Astrocyte (in vitro differentiated cells and primary cell): ENCODE measurements around the gene MAST1.

ENCODE experiments used
- EZH2 ChIP-seq: IDR thresholded peaks from 2 replicates; pipeline ENCODE4 v1.6.1; 2012; ENCODE audit warnings: mild to moderate bottlenecking, low read length, inconsistent platforms; ENCODE audit not compliant: insufficient read depth
- TF ChIP-seq, protein P1 (sequence below): IDR thresholded peaks from 2 replicates; pipeline ENCODE4 v1.5.1; 2011; ENCODE audit warnings: low read depth, mild to moderate bottlenecking, inconsistent platforms, low read length, moderate library complexity; ENCODE audit not compliant: insufficient read depth

DNA sequence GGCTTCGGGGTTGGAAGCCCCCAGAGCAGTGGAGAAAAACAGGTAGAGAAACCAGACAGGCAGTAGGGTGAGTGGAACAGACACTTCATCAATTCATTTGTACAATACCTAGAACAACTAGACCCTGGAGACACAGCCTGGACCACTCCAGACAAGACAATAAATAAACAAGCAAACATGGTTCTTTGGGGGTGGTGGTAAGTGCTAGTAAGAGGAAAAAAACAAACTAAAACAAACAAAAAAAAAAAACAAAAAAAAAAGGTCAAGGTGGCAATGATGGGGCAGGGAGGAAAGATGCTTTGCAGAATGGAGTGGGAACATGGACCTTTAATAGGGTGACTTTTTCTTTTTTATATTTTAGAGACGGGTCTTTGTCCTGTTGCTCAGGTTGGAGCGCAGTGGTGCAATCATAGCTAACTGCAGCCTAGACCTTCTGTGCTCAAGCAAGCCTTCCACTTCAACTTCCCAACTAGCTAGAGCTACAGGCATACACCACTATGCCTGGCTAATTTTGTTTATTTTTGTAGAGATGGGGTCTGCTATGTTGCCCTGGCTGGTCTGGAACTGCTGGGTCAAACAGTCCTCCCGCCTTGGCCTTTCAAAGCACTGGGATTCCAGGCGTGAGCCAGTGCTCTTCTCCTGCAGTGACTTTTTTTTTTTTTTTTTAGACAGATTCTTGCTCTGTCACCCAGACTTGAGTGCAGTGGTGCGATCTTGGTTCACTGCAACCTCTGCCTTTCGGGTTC lies 43.9 kb upstream of the MAST1 start:
- TF ChIP-seq, protein P1, sequence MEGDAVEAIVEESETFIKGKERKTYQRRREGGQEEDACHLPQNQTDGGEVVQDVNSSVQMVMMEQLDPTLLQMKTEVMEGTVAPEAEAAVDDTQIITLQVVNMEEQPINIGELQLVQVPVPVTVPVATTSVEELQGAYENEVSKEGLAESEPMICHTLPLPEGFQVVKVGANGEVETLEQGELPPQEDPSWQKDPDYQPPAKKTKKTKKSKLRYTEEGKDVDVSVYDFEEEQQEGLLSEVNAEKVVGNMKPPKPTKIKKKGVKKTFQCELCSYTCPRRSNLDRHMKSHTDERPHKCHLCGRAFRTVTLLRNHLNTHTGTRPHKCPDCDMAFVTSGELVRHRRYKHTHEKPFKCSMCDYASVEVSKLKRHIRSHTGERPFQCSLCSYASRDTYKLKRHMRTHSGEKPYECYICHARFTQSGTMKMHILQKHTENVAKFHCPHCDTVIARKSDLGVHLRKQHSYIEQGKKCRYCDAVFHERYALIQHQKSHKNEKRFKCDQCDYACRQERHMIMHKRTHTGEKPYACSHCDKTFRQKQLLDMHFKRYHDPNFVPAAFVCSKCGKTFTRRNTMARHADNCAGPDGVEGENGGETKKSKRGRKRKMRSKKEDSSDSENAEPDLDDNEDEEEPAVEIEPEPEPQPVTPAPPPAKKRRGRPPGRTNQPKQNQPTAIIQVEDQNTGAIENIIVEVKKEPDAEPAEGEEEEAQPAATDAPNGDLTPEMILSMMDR = no peak
- no peak for TF ChIP-seq EZH2
